ENCODE data around the gene INPP4B. TPM values are rescaled to one million over a fixed set of nuclear protein-coding genes. Genes with fewer than 3 reads are reported as not detected.
A peak's percentile ranks its signal among the peaks of the same experiment; 100 is the strongest.

INPP4B gene
- polyA plus RNA-seq, 4 donors: 6.2 to 9.6 (median 8.4) TPM

DNA sequence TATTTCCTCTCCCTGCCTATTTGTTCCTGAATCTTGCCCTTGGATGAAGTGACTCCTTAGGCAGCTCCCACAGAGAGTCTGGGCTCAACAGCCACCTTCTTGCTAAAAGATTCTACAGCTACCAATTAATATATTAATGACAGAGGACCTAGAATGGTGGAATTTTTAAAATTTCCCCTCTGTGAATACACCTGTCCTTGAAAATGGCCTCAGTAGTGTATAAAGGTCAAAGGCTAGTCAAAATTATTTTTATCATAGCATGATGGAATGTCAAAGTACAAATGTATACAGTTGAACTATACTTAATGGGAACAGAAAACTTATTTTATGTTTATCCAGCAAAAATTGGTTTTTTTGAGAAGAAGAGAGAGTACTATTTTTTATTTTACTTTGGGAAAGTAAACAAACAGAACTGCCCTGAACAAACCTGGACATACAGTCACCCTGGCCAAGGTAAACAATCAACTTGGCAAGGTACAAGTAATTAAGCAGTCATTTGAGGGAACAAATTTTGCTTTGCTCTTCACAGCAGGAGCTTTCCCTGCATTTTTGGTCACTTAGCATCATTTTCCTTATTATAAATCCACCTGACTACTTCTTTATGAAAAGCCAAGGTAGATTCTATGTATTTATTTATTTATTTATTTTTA, 250.8 kb downstream of the INPP4B start:
- no peak for DNase-seq (ENCODE audit: low read depth in 4 of 4, low spot score in 2 of 4)

DNA sequence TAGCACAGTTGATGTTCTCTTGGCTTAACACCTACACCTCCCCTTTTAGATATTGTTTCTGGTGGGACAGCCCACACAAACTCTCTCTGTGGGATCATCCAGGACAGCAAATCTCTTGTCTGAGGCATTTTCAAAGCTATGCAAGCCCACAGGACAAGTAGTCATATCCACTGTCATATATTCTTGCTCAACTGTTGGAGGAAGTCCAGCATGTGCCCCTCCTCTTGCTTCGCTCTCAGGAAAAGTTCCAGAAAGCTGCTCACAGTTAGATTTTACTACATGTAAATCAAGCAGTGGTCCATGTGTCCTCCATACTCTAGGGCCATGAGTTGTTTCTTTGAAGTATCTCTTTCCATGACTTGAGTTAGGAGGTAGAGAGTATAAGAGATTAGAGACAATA, 260.7 kb downstream of the INPP4B start:
- DNase-seq (ENCODE audit: low read depth in 4 of 4, low spot score in 2 of 4): no peak

DNA sequence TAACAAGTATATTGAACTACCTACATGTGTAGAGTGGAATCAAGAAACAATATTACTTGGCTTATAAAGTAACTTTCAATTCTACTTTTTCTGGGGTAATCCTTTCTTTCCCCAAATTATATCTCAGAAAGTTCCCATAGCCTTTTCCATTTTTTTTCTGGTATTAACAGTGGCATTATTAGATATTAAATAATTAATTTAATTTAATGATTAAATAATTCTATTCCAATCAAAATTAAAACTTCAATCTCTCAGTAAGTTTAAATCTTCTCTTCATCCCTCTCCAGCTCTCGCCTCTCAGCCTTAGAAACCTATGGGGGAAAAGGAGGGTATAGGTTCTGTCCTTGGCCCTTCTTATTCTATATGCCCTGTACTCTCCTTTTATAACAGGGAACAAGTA, 262.4 kb downstream of the INPP4B start:
- DNase-seq (ENCODE audit: low read depth in 4 of 4, low spot score in 2 of 4): no peak

DNA sequence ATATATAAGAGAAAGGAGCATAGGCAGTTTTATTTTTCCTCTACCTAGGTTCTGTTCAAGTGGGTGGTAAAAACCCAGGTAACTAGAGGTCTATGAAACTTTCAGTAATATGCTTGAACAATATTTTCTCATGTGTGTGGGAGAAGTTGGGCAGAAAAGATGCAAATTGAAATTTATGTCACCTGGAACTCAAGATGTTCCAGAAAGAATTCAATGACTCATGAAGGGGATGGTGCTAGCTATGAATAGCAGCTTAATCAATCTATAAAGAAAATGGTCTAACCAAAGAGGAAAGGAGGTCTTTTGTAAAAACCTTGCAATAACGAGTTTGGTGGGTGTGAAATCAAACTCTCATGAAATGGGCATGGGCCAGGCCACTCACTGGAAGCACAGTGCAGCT, 263.8 kb downstream of the INPP4B start:
- DNase-seq (ENCODE audit: low read depth in 4 of 4, low spot score in 2 of 4): no peak

DNA sequence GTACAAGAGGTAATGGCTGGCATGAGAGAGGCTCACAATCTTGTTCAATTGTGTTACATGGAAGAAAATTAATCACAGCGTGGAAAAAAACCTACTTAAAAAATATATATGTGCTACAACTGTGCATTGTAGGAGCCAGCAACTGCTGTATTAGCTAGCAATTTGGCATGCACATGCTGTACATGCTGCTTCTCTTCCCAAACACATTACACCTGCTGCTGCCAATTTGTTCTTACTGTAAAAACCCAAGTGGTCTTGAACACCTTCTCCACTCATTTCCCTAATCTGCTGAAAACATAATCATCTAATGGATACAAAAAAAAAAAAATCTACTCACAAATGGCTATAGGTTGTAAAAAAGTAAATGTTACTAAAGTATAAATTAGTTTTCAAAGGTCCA, 264.2 kb downstream of the INPP4B start:
- DNase-seq (ENCODE audit: low read depth in 4 of 4, low spot score in 2 of 4): no peak

DNA sequence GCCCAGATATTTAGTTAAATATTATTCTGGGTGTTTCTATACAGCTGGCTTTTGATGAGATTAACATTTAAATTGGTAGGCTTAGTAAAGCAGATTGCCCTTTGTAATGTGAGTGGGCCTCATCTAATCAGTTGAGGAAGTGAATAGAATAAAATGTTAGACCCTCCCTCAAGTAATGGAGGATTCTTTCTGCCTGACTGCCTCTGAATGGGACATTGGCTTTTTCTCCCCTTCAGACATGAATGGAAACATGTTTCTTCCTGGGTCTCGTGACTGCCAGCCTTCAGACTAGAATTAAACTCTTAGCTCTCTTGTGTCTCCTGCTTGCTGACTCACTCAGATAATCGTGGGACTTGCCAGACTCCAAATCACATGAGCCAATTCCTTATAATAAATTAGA, 266.7 kb downstream of the INPP4B start:
- no peak for DNase-seq (ENCODE audit: low read depth in 4 of 4, low spot score in 2 of 4)

DNA sequence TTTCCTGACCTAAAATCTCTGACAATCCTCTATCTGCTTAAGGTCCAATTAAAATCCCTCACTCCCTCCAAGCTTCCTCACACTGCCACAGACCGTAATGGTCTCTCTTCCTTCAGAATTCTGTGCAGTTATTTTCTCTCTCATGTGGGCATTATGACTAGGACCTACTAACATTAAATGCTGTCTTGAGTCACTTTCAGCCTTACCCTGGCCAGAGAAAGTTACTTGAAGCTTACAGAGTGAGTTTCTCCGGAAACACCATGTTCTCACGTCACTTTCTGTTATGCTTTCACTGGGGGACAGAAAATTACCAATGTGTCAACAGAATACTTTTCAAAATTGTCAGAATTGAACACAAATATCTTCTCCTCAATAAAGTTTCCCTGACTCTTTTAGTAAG, 271.8 kb downstream of the INPP4B start:
- no peak for DNase-seq (ENCODE audit: low read depth in 4 of 4, low spot score in 2 of 4)

DNA sequence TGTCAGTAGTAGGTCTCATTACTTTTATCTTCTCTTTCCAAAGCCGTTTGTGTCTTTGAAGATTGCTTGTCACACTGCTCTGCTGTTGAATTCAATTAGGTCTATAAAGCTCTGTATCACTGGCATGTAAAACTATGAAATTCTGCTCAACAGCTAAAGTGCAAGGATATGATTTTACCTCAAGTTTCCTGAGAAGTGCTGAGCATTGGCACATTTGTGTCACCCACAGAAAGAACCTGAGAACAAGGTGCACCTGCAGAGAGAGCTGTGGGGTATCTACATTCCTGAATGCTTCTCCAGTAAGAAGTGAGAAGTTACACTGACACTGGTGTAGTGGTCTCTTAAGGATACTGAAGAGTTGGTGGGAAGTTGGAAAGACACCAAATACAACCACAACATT, 274.0 kb downstream of the INPP4B start:
- DNase-seq (ENCODE audit: low read depth in 4 of 4, low spot score in 2 of 4): no peak

DNA sequence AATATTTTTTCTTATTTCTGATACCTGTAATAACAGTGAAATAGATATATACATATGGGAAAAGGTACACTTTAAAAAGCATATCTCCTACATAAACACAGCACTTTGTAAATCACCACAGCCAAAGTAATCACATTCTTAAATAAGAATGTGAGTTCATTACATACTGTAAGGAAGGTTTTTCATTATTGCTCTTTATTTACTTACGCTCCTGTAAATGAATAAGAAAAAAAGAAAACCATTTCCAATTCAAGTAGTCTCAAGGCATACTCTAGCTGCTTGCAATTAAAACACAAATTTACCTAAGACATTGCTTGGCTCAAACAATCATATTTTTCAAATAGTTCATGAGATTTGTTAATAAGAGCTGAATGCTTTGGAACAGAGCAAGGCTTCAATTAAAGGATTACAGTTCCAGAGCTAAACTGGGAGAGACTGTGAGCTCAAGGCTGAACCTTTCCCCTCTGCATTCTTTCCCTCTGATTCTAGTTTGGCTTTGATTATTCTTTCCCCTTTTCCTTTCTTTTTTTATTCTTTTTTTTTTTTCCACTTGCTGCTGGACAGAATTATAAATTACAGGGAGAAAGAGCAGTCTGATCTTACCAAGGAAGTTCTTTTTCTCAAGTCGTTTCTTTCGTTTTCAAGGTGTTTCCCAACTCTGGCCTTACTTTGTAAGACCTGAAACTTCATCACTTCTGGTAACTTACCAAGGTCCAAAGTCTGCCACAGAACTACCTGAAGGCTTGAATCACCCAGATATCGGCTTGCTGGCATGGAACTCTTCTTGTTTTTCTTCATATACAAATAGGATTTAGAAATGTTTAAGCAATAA, 278.3 kb downstream of the INPP4B start:
- DNase-seq (ENCODE audit: low read depth in 4 of 4, low spot score in 2 of 4): no peak

DNA sequence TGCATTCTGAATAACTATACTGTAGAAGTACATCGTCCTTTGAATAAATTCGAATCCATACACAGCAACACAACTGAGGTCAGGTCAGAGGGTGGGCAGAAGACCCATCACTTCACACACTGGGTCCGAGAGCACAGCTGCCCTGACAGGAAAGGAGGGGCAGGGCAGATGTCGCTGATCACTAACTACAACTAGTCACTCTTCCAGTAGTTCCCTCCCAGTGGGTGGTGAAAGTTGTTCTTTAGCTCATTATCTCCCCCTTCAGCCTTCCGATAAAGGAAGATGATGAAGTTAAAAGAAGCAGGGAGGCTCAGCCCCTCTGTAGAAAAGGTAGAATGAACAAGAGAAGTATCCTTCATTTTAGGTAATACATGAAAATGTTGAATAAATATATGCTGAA, 278.9 kb downstream of the INPP4B start:
- no peak for DNase-seq (ENCODE audit: low read depth in 4 of 4, low spot score in 2 of 4)

DNA sequence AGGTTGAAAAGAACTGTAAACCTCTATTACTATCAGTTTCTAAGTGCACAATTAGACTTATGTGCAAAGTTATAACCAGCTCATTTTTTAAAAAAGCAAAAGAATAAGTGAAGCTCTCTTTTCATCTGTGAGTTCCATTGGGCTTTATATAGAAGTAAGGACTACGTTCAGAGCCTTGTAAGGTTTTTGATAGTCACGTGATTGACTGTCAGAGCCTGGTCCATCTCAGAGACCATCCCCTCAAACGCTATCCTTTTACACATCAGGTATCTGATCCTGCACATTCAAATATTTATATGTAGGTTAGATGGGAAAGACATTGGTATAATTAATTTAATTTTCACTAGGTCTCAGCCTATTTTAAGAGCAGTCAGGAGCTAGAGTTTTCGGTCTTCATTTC, 279.3 kb downstream of the INPP4B start:
- no peak for DNase-seq (ENCODE audit: low read depth in 4 of 4, low spot score in 2 of 4)

DNA sequence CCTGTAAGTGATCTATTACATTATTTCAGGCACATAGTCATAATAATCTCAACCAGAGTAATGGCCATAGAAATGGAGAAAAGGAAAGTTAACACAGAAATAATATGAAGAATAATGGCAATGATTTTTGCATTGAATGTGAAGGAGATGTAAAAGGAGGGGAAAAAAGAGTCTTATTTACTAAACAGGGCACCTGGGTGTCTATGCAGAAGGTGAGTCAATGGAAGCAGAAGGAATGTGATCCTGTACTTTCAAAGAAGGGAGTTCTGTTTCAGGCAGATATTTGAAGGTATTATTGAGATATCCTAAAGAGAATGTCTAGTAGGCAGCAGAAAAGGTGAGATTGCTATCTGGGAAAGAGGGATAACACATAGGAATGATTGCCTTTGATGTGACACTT, 279.9 kb downstream of the INPP4B start:
- no peak for DNase-seq (ENCODE audit: low read depth in 4 of 4, low spot score in 2 of 4)

DNA sequence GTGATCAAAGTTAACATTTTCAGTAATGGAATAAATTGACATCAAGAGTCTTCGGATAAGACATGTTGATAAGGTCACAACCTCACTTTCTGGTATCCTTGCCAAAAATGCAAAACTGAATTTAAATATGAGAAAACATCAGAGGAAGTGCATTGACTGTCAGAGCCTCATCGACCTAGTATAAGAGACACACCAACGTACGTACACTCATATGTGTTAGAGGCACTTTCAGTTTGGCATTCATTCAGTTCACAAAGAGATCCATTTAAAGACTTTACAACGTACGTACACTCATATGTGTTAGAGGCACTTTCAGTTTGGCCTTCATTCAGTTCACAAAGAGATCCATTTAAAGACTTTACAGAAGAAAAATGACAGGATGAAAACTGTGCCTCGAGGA, 280.3 kb downstream of the INPP4B start:
- DNase-seq (ENCODE audit: low read depth in 4 of 4, low spot score in 2 of 4): no peak

DNA sequence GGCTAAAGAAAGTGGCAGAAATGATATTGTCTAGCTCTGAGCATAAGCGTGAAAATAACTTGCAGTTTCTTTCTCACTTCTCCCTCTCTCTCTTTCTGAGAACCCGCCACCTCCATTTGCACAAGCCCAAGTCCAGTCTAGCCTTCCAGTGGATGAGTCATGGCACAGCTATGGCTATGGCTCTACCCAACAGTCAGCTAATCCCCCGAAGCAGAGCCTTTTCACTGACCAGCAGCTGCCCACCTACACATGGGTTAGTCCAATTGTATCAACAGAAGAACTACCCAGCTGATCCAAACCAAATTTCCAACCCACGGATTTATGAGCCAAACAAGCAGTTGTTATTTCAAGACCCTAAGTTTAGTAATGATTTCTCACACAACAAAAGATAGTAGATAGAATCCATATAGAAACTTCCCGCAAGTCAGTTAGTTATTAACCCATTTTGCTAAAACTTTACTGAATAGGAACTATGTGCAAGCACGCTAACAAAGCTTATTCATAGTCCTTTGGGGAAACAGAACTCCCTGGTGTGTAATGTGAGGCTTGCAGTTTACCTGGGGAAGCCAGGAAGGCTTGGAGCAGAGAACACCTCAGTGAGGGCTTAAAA, 282.3 kb downstream of the INPP4B start:
- no peak for DNase-seq (ENCODE audit: low read depth in 4 of 4, low spot score in 2 of 4)

DNA sequence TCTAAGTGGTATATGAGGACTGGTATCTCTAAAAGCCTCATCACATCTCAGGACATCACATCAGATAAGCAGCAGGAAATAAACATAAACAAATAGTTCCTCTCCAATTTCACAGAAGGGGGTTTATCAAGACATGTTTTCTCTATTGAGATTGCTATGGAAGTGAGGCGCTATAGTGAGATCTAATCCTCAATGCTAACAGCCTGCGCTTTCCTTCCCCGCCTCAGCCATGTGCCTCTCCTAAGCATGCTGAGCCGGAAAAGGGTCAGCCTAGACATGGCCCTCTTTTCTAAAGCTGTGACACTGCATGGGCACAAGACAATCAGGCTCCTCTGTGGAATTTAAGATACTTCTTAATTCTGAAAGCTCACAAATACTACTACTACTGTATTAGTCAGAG, 286.1 kb downstream of the INPP4B start:
- no peak for DNase-seq (ENCODE audit: low read depth in 4 of 4, low spot score in 2 of 4)

DNA sequence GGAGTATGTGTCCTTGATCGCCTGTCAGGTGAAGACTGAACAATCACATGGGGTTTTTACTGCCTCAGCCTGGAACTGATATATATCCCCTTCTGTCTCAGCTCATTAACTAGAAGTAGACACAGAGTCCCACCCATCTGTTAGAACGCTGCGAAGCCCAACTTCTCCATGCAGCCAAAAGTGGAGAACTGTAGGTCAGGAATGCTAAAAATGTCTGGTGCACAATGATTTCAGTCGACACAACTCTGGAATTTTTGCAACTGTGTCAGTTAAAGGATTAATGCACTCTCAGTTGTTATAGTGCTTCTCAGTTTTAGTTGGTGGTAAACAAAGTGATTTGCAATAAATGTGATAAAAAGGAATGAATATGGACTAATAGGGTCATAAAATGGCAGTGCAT, 287.2 kb downstream of the INPP4B start:
- peak in 3 of 4 donors; percentile 35 to 63 (median 48) for DNase-seq (ENCODE audit: low read depth in 4 of 4, low spot score in 2 of 4)

DNA sequence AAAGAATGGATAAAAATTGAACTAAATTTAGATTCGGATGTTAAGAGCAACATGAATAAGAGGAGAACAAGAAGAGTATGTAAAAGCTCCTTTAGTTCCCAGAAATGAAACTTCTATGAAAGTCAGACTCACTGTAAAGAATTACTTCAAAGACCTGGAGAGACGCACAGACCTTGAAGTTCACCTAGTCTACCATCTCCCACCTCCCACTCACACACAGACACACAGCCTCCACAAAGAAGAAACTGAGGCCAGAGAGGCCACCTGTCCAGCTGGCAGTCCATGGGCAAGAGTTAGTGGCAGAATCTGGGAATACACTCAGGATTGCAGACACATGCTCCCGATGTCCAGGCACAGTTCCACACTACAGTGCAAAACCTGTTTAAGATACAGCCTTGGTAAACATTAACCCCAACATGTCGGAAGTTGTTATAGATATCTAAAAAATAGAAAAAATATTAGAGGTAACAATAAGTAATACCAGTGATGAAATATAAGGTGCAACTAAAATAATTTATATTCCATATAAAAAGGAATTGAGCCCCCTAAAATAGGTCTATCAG, 288.8 kb downstream of the INPP4B start:
- no peak for DNase-seq (ENCODE audit: low read depth in 4 of 4, low spot score in 2 of 4)

DNA sequence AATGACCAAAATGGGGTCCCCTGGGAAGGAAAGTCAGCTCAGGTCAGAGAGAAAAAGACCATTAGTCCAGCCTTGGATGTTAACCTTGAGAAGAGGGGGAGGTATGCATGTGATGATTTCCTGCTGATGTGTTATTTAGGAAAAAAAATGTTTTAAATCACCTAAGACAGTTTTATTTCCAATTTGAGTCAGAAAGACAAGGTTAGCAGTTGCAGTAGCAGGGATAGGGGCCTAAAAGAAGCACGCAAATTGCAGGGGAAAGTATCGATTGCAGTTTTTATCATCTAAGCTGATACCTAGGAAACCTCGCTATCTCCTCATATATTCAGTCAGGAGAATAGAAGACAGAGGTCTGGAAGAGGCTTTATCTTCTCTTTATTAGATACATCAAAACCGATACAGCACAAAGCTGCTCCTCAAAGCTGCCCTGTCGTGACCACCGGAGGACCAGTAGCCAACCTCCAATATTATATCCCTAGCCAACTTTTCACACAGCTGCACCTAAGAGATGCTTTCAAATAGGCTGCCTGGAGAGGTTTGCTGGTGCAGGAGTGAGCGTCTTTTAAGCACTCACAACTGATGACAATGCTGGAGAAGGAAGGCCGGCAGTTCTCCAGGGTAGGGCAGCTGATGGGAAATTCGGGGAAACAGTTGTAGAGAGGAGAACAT, 289.4 kb downstream of the INPP4B start:
- DNase-seq (ENCODE audit: low read depth in 4 of 4, low spot score in 2 of 4): no peak

DNA sequence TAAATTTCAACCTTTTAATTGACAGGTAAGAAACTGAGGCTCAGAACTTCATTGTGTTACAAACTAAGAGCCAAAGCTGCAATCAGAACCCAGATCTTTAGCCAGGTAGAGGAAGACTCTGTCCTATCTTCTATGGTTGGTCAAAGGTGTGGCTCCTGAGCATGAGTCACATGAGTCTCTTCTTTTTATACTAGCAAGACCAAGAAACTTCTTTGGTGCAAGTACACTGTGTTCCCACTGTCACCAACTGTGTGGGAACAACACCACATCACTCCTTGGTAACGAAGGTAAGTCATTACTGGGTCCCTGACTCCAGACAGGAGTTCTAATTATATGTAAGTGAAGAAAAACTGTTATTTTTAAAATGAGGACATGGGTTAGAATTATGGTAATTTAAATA, 290.1 kb downstream of the INPP4B start:
- DNase-seq (ENCODE audit: low read depth in 4 of 4, low spot score in 2 of 4): no peak

DNA sequence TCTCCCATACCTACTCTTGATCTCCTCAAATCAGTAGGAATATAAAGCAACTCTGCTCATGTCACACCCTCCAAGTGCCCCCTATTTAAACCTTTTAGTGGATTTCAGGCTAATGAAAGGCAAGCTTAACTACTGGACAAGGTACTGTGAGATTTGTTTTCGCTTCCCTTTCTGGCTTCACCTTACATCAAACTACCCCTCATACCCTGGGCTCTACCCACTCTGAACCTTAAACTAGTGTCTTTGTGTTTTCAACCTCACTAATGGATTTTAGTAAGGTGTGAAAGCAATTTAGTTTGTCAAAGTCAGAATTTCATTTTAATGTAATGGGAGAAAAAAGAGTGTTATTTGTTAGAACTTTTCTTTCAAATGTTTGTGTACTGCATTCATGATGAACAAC, 291.7 kb downstream of the INPP4B start:
- DNase-seq (ENCODE audit: low read depth in 4 of 4, low spot score in 2 of 4): no peak
